Caki2 (cell line): Measurements from ENCODE around the gene HCLS1. TPM values are rescaled to one million over a fixed set of nuclear protein-coding genes. Genes with fewer than 3 reads are reported as not detected.
"Not testable (repeated sequence)": the region's sequence is repeated elsewhere in the genome, so short reads cannot be mapped to it uniquely, and the experiment has no call there.

Experiments
- DNase-seq: peaks from one replicate; pipeline ENCODE4 v3.0.0-alpha.2; 2015; ENCODE audit warnings: low read depth
- in situ Hi-C: cut with HindIII; loops from 2 replicates; pipeline ENCODE4 v1.10.0; 2016; ENCODE audit warnings: low sequenced_read_pairs, low pct_unique_long_range_greater_than_20kb, mixed read lengths
- total RNA-seq: library from RNA; depleted of rRNA; stranded (reverse); fragments of >200 nt; shearing (Covaris generic); gene quantifications from 2 replicates; pipeline ENCODE4 v1.2.3, GENCODE V29; 2014; ENCODE audit warnings: low replicate concordance; rRNA removed

Gene HCLS1
- total RNA-seq, 1 experiment from 2014 or later: not detected

DNA sequence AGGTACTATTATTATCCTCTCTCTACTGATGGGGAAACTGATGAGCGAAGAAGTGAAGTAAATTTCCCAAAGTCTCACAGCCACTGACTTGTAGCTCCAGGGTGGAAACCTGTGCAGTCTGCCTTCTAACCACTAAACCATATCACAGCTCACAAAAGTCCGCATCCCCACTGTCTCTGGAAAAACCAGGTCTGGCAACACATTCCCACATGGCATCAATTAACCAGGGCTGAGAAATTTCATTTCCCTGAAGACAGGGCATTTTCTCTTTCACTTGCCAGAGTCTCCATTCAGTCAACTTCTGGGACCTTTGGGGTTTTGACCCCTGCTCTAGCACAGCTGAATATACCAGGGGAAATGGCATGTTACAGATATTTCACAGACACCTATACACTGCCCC lies 41.0 kb downstream of the HCLS1 start:
- DNase-seq: no peak
- in situ Hi-C loops: no loop called here

DNA sequence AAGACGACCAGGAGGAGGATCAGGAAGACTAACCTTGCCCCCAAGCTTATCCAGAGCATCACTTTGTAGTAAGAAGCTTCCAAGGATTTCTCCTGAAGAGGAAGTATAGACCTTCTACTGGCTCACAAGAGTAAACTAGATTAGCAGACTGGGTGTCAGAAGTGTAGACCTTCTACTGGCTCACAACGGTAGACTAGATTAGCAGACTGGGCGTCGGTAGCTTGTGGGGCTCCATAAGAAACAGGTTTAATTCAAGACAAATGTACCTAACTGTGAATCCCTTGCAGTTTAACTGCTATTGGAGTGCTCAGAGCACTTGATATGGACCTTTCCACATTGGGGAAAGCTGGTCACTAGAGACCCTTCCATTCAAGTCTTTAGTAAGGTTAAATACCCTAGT lies 54.6 kb downstream of the HCLS1 start:
- no peak for DNase-seq

DNA sequence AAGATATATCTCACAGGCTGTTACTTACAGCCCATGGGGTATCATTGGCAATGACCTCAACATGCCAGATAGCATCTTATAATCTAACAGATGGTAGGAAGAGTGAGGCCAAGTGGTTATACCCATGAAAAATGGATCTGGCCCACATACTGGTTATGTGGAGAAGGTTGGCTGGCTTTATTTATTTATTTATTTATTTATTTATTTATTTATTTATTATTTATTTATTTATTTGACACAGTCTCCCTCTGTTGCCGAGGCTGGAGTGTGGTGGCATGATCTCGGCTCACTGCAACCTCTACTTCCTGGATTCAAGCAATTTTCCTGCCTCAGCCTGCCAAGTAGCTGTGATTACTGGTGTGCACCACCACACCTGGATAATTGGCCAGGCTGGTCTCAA lies 55.9 kb downstream of the HCLS1 start:
- no peak for DNase-seq
- in situ Hi-C loops: no loop called here

More for the DNA sequence above, 54.6 kb downstream of the HCLS1 start:
- in situ Hi-C loops: no loop called here

DNA sequence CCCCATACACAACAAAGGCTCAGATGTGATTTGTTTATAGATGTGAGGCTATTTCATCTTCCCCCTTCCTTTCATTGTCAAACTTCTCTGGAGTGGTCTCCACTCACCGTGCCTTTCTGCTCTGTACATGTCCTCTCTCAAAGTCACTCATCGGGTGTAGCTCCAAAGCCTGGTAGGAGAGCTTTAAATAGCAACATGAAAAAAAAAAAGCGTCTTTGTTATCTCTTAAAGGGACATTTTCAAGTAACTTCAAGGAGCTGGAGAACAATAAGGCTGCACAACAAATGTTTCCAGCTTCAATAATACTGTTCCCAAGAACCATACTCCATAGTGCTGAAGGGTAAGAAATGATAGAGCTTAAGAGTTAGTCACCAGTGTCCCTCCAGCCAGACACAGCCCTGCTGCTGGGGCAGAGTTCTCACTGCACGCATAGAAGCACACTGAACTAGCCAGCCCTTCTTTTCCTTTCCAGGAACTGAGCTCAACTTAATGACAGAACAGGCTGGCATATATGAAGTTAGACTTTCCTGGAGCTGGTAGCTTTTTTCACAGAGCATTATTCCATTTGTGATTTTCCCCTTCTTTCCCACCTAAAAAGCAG lies 59.4 kb downstream of the HCLS1 start:
- in situ Hi-C loops: no loop called here
- no peak for DNase-seq

DNA sequence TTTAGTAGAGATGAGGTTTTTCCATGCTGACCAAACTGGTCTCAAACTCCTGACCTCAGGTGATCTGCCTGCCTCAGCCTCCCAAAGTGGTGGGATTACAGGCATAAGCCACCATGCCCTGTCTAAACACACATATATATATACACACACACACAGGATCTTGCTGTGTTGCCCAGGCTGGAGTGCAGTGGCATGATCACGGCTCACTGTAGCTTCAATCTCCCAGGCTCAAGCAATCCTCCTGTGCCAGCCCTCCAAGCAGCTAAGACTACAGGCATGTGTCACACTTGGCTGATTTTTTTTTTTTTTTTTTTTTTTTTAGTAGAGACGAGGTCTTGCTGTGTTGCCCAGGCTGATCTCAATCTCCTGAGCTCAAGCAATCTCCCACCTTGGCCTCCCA lies 60.8 kb downstream of the HCLS1 start:
- in situ Hi-C loops, DNase-seq: not testable (repeated sequence)

DNA sequence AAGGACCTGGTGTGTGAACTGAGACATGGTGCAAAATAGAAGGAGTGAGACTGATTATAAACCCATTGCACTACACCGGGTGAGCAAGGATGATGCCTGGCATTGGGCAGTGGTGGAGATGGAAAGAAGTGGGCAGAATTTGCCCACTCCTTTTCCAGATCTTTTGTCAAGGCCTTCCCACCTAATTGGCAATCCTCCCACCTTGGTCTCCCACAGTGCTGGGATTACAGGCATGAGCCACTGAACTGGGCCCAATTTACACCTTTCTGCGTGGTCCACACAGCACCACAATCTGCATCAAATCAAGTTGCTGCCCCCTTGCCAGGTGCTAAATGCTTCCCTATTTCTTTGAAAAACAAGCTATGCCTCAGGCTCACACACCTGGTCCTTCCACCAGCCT lies 62.1 kb downstream of the HCLS1 start:
- DNase-seq: no peak
- in situ Hi-C loops: no loop called here

DNA sequence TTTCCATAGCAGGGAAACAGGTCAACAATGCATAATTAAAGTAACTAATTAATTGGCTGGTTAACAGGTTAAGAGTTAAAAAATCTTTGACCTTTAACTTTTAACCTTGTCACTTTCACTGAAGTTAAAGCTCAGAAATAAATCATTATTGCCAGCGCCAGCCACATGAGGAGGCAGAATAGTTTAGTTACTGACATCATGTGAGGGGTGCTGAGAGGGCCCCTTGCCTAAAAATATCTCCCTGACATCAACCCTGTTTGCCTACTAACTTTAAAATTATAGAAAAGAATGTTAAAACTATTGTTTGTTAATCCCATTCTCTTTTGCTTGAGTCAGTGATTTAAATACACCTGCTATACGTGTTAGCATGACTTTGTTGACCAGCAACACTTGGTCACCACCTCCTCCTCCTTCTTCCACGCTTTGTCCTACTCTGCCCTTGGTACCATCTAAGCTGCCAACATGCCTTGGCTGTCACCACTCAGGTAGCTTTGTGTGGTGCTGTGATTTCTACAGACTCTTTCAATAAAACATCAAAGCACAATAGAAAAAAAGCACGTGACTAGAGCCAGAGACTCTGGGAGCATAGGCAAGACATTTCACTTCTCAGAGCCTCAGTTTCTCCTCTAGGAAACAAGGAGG lies 64.8 kb downstream of the HCLS1 start:
- no peak for DNase-seq
- in situ Hi-C loops: no loop called here

DNA sequence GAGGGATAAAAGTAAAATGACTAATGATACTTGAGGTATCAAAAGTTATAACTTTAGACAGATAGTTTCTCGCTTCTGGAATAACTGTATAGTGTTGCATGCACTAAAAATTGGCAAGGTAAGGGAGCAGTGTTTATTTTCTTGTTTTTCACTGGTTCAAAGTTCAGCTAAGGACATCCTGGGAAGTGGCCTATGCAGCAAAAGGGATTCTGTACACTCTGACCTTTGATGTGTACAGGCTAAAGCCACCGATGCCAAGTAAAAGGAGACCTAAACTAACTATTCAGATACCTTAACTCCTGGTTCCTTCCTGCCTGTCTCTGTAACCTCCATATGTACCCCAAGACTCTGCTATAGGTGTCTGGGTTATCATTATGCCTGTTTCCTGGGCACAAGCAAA lies 65.9 kb downstream of the HCLS1 start:
- DNase-seq: no peak
- in situ Hi-C loops: no loop called here

DNA sequence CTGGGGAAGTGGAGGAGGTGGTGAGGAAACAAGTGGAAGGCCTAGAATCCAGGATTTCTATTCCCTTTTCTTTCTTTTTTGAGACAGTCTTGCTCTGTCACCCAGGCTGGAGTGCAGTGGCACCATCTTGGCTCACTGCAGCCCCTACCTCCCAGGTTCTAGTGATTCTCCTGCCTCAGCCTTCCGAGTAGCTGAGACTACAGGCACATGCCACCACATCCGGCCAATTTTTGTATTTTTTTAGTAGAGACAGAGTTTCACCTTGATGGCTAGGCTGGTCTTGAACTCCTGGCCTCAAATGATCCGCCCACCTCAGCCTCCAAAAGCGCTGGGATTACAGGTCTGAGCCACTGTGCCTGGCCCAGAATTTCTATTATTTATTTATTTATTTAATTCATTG lies 66.9 kb downstream of the HCLS1 start:
- DNase-seq, in situ Hi-C loops: not testable (repeated sequence)

DNA sequence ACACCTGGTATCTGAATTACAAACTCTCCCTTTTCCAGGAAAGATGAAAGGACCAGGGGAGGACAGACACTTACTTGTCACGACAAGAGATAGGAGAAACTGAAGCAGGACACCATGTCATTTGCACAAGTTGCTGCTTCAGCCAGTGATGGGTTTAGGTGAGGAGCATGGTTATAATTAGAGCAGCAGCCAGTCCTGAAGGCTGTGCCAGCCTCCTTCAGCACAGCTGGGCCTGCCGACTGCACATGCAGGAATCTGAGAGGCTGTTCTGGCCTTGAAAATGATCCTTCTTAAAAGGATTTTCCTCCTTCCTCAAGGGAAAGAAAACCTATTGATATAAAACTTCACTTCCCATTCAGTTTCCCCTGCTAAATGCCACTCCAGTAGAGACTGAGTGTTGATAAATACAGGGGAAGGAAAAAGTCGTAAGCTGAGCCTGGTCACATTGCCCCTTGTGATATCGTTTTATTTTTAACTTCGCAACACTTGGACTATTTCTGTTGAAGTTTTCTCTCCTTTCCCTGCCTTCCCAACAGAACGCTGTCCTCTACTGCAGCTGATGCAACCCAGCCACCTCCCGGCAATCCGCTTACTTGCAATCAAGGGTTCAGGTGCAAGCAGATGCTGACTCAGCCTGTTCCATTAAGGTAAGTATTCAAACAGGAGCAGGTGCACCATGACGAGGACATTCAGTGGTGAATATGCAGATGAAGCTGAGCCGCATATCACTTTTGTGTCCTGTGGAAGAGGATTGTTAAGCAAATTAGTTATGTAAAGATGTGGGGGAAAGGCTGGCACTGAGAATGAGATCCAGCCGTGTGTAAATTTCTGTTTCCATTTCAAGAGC lies 67.6 kb downstream of the HCLS1 start, which contains the start of gene FBXO40:
Gene FBXO40 (plus strand): TSS at position 524 of the 847 bp plus-strand sequence. CDS start 27,197 bp downstream, outside the sequence.
- in situ Hi-C loops: no loop called here

DNA sequence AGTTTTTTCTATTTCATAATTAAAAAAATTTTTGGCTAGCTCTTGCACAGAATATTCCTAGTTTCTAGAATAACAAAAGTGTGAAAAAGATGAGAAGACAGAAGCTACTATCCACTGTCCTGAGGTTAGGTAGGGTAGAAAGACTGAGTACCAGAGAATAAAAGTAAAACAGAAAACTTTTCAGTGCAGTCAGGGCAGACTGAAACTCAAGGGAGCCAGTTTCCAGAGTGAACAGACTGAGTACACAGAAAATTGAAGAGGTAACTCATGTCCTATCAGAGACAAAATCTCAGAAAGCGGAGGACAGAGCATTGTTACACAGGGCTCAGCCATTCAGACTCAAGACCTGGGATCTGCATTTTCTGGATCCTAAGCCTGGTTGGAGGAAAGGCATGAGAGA lies 76.3 kb downstream of the HCLS1 start:
- in situ Hi-C loops: no loop called here
- DNase-seq: no peak

More for the DNA sequence above, 67.6 kb downstream of the HCLS1 start, which contains the start of gene FBXO40:
- DNase-seq: no peak

DNA sequence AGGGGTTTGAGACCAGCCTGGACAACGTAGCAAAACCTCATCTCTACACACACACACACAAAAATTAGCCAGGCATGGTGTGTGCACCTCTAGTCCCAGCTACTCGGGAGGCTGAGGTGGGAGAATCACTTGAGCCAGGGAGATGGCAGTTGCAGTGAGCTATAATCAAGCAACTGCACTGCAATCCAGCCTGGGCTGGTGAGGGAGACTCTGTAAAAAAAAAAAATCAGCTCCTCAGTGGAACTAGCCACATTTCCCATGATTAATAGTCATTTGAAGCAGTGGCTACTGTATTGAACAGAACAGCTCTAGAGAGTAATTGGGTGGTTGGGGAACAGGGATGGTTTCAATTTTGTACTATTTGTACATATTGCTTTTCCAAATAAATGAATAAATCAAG lies 79.0 kb downstream of the HCLS1 start:
- in situ Hi-C loops: no loop called here
- no peak for DNase-seq

Other genes starting within 250 kb of the HCLS1 start
- gene POLQ, start 114.9 kb downstream of the HCLS1 start, total RNA-seq: 1.7 and 3.0 TPM in 2 replicates
- not detected in 2 replicates for gene ARGFX, start 93.0 kb downstream of the HCLS1 start, total RNA-seq
- not detected in 2 replicates for gene FBXO40, start 67.5 kb downstream of the HCLS1 start, total RNA-seq
- gene GOLGB1, start 88.8 kb upstream of the HCLS1 start, total RNA-seq: 3.9 and 5.0 TPM in 2 replicates
- gene IQCB1, start 174.2 kb upstream of the HCLS1 start, total RNA-seq: 6.0 and 13.6 TPM in 2 replicates
- 0.88 TPM in 1 of 2 replicates, not detected in the other for gene EAF2, start 174.3 kb upstream of the HCLS1 start, total RNA-seq
- not detected in 2 replicates for gene SLC15A2, start 233.5 kb upstream of the HCLS1 start, total RNA-seq